Muscle layer of colon (tissue), 2 donors: Measurements from ENCODE around the gene RCAN2.

Source experiments
- H3K27ac ChIP-seq: one replicate; pipeline ENCODE4 v1.7.0; 2013; ENCODE audit warnings: low read depth, mild to moderate bottlenecking, low read length, moderate library complexity
- H3K27me3 ChIP-seq, 2 donors: one replicate each; pipeline ENCODE4 v1.7.0; 2013; ENCODE audit warnings: low read length in 2 of 2, mild to moderate bottlenecking in 2 of 2; ENCODE audit not compliant: insufficient read depth in 2 of 2, control insufficient read depth in 1 of 2
- H3K36me3 ChIP-seq: one replicate; pipeline ENCODE4 v1.7.0; 2013; ENCODE audit warnings: mild to moderate bottlenecking, low read length; ENCODE audit not compliant: insufficient read depth
- H3K4me1 ChIP-seq: one replicate; pipeline ENCODE4 v1.7.0; 2013; ENCODE audit warnings: mild to moderate bottlenecking, low read length; ENCODE audit not compliant: insufficient read depth
- H3K4me3 ChIP-seq, 2 donors: one replicate each; pipeline ENCODE4 v1.7.0; 2013; ENCODE audit warnings: low read length in 2 of 2, low read depth in 1 of 2, mild to moderate bottlenecking in 1 of 2, moderate library complexity in 1 of 2
- H3K9ac ChIP-seq: one replicate; pipeline ENCODE4 v1.7.0; 2013; ENCODE audit warnings: low read length
- H3K9me3 ChIP-seq: one replicate; pipeline ENCODE4 v1.7.0; 2013; ENCODE audit warnings: mild to moderate bottlenecking, low read length
- donor health status: abdominal sarcoma.
- donor health status: Adenocarcinoma of cecum.

RCAN2 gene

GRCh38 chr6:46454691-46455090 is 36.6 kb downstream of the RCAN2 start:
- no peak overlapping the region for H3K4me3 ChIP-seq
- H3K36me3 ChIP-seq: no peaks in the 10 kb centered on the region
- H3K9me3 ChIP-seq: no peaks in the 10 kb centered on the region
- H3K9ac ChIP-seq: no peak overlapping the region
- H3K27me3 ChIP-seq: no peaks in the 10 kb centered on the region
- H3K27ac ChIP-seq: no peak overlapping the region
- H3K4me1 ChIP-seq: peaks cover 3% of the 10 kb centered on the region

- peaks cover 3% of the 10 kb centered on the region for H3K4me1 ChIP-seq
Observed at GRCh38 chr6:46453741-46454316, 37.4 kb downstream of the RCAN2 start.

DNA sequence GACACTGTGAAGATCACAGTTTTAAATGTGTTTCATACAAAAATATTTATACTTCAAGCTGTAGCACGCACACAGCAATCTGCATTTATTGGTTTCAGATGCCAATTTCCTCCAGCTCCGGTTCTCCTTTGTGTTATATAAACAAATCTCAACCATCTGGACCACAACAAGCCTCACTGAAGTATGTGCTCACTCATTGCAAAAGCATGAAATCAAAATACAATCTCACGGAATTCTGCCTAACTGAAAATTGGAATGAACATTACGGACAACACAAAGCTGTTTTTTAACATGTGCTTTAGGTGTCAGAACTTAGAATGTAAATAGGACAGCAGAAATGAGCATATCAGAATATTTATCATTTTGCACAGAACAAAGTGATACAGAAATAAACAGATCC is 38.0 kb downstream of the RCAN2 start:
- Histone ChIP-seq H3K9ac (no peak overlapping the region), H3K9me3 (no peaks in the 10 kb centered on the region), H3K27ac (no peak overlapping the region), H3K4me1 (peaks cover 3% of the 10 kb centered on the region), H3K27me3 (no peaks in the 10 kb centered on the region), H3K4me3 (no peak overlapping the region), H3K36me3 (no peaks in the 10 kb centered on the region)

More at GRCh38 chr6:46453741-46454316, 37.4 kb downstream of the RCAN2 start:
- no peaks in the 10 kb centered on the region for H3K36me3 ChIP-seq
- no peaks in the 10 kb centered on the region for H3K9me3 ChIP-seq
- H3K9ac ChIP-seq: no peak overlapping the region
- no peak overlapping the region for H3K27ac ChIP-seq
- no peaks in the 10 kb centered on the region for H3K27me3 ChIP-seq
- no peak overlapping the region for H3K4me3 ChIP-seq

GRCh38 chr6:46452312-46452917 is 38.8 kb downstream of the RCAN2 start:
- no peak overlapping the region for H3K27ac ChIP-seq
- no peaks in the 10 kb centered on the region for H3K27me3 ChIP-seq
- no peak overlapping the region for H3K9ac ChIP-seq
- no peaks in the 10 kb centered on the region for H3K9me3 ChIP-seq
- peaks cover 3% of the 10 kb centered on the region for H3K4me1 ChIP-seq
- no peaks in the 10 kb centered on the region for H3K36me3 ChIP-seq
- H3K4me3 ChIP-seq: no peak overlapping the region

GRCh38 chr6:46451343-46451742 is 39.9 kb downstream of the RCAN2 start:
- no peak overlapping the region for H3K9ac ChIP-seq
- no peaks in the 10 kb centered on the region for H3K9me3 ChIP-seq
- H3K27ac ChIP-seq: no peak overlapping the region
- no peak overlapping the region for H3K4me3 ChIP-seq
- peaks cover 3% of the 10 kb centered on the region for H3K4me1 ChIP-seq
- no peaks in the 10 kb centered on the region for H3K36me3 ChIP-seq
- no peaks in the 10 kb centered on the region for H3K27me3 ChIP-seq

DNA sequence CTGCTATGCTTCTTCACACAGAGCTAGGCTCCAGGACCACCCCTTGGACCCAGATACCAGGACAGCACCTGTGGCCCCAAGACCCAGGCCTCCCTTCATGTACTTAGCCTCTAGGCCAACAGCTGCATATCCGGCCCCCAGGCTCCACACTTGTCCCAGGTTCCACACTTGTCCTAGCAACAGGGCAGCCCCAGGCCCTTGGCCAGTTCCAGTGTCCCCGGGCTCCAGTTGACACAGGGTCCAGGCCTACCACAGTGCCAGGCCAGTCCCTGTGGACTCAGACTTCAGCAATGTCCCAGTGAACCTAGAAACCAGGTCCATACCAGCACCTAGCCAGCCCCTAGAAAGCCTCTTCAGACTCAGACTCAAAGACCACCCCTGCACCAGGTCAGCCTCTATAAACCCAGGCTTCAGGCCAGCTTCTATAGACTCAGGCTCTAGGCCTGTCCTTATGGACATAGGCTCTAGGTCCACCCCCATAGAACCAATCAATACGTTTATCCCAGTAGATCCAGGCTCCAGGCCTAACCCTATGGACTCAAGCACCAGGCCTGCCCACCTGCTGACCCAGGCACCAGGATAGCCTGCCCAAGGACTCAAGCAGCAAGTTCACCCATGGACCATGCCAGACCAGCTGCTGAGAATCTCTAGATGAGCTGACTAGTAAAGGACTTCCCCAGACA is 46.3 kb downstream of the RCAN2 start:
- H3K4me1 ChIP-seq: no peaks in the 10 kb centered on the region
- no peak overlapping the region for H3K27ac ChIP-seq
- no peaks in the 10 kb centered on the region for H3K36me3 ChIP-seq
- H3K9ac ChIP-seq: no peak overlapping the region
- no peaks in the 10 kb centered on the region for H3K27me3 ChIP-seq
- no peaks in the 10 kb centered on the region for H3K9me3 ChIP-seq
- no peak overlapping the region for H3K4me3 ChIP-seq

DNA sequence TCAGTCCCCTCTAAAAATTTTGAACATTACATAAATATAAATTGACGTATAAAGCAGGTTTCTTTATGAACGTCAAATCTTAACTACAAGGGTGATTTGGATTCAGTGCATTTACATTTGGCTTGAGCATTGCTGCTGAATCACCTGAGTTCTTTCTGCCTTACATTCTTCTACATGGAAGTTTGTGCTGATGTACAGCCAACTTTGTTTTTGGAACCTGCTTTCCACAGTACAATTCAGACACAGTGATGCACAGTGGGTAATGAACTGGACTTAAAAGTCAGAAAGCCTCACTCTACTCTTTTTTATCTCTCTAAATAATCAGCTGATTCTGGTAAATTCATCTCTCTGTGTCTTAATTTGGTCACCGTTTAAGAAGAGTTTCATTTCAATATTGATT is 47.6 kb downstream of the RCAN2 start:
- Histone ChIP-seq H3K27ac (no peak overlapping the region), H3K9me3 (no peaks in the 10 kb centered on the region), H3K4me3 (no peak overlapping the region), H3K36me3 (no peaks in the 10 kb centered on the region), H3K9ac (no peak overlapping the region), H3K4me1 (no peaks in the 10 kb centered on the region), H3K27me3 (no peaks in the 10 kb centered on the region)

- Histone ChIP-seq H3K9me3 (no peaks in the 10 kb centered on the region), H3K4me1 (no peaks in the 10 kb centered on the region), H3K27ac (no peak overlapping the region), H3K4me3 (no peak overlapping the region), H3K36me3 (no peaks in the 10 kb centered on the region), H3K9ac (no peak overlapping the region), H3K27me3 (no peaks in the 10 kb centered on the region)
Observed at GRCh38 chr6:46440641-46441040, 50.6 kb downstream of the RCAN2 start.

- H3K4me1 ChIP-seq: no peaks in the 10 kb centered on the region
- H3K27me3 ChIP-seq: no peaks in the 10 kb centered on the region
- H3K9me3 ChIP-seq: no peaks in the 10 kb centered on the region
- H3K36me3 ChIP-seq: no peaks in the 10 kb centered on the region
- no peak overlapping the region for H3K27ac ChIP-seq
- H3K4me3 ChIP-seq: no peak overlapping the region
- no peak overlapping the region for H3K9ac ChIP-seq
Observed at GRCh38 chr6:46440141-46440540, 51.1 kb downstream of the RCAN2 start.

DNA sequence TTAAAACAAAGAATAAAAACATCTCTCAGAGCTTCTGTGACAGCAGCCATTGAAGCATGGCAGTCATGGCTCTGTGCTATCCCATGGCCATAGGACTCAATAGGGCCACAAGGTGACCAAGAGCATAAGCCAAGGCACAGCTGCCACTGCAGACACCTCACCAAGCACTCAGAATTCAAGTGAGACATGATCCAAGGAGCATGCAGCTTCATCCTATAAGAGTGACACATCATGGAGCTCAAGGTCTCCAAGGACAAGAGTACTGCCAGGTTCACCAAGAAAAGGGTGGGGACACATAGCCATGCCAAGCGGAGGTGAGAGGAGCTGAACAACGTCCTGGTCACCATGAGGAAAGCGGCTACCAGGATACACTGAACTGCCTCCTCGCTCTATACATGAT is 53.0 kb downstream of the RCAN2 start:
- no peaks in the 10 kb centered on the region for H3K9me3 ChIP-seq
- no peaks in the 10 kb centered on the region for H3K27me3 ChIP-seq
- H3K36me3 ChIP-seq: no peaks in the 10 kb centered on the region
- H3K27ac ChIP-seq: no peak overlapping the region
- H3K4me1 ChIP-seq: no peaks in the 10 kb centered on the region
- no peak overlapping the region for H3K9ac ChIP-seq
- H3K4me3 ChIP-seq: no peak overlapping the region

GRCh38 chr6:46437671-46438221 is 53.5 kb downstream of the RCAN2 start:
- H3K4me3 ChIP-seq: no peak overlapping the region
- H3K27me3 ChIP-seq: no peaks in the 10 kb centered on the region
- H3K4me1 ChIP-seq: no peaks in the 10 kb centered on the region
- no peak overlapping the region for H3K9ac ChIP-seq
- H3K36me3 ChIP-seq: no peaks in the 10 kb centered on the region
- H3K9me3 ChIP-seq: no peaks in the 10 kb centered on the region
- H3K27ac ChIP-seq: no peak overlapping the region
